Measurements from ENCODE around the gene MPC1L. TPM values are rescaled to one million over a fixed set of nuclear protein-coding genes. Genes with fewer than 3 reads are reported as not detected.

The MPC1L gene
- total RNA-seq, 1 experiment from 2014 or later = not detected

GRCh38 chrX:40607381-40607780 lies 15.8 kb upstream of the MPC1L start:
- Histone ChIP-seq H3K36me3 (no peaks in the 10 kb centered on the region), H3K4me3 (no peak overlapping the region), H3K27me3 (no peaks in the 10 kb centered on the region), H3K4me1 (no peaks in the 10 kb centered on the region), H3K9me3 (replicated peaks) (no peaks in the 10 kb centered on the region), H3K27ac (no peak overlapping the region)
- DNase-seq = no peak

- DNase-seq = no peak
- no peaks in the 10 kb centered on the region for H3K9me3 ChIP-seq (replicated peaks)
- no peaks in the 10 kb centered on the region for H3K36me3 ChIP-seq
- H3K4me3 ChIP-seq = no peak overlapping the region
- no peaks in the 10 kb centered on the region for H3K27me3 ChIP-seq
- no peak overlapping the region for H3K27ac ChIP-seq
- H3K4me1 ChIP-seq = no peaks in the 10 kb centered on the region
Measured at GRCh38 chrX:40612511-40612910, 10.7 kb upstream of the MPC1L start.

- Histone ChIP-seq H3K9me3 (replicated peaks) (no peaks in the 10 kb centered on the region), H3K4me1 (no peaks in the 10 kb centered on the region), H3K4me3 (no peak overlapping the region), H3K27ac (no peak overlapping the region), H3K27me3 (no peaks in the 10 kb centered on the region), H3K36me3 (no peaks in the 10 kb centered on the region)
- DNase-seq = no peak
Measured at GRCh38 chrX:40615976-40616375, 7.3 kb upstream of the MPC1L start.

GRCh38 chrX:40617566-40617965 lies 5.7 kb upstream of the MPC1L start:
- DNase-seq = no peak

GRCh38 chrX:40622479-40623138 lies 619 bp upstream of the MPC1L start:
- H3K4me3 ChIP-seq = no peak overlapping the region
- no peaks in the 10 kb centered on the region for H3K36me3 ChIP-seq
- no peak overlapping the region for H3K27ac ChIP-seq
- DNase-seq = no peak
- H3K9me3 ChIP-seq (replicated peaks) = no peaks in the 10 kb centered on the region
- H3K27me3 ChIP-seq = no peaks in the 10 kb centered on the region
- no peaks in the 10 kb centered on the region for H3K4me1 ChIP-seq

More at GRCh38 chrX:40617566-40617965, 5.7 kb upstream of the MPC1L start:
- Histone ChIP-seq H3K27me3 (no peaks in the 10 kb centered on the region), H3K4me3 (no peak overlapping the region), H3K4me1 (no peaks in the 10 kb centered on the region), H3K27ac (no peak overlapping the region), H3K9me3 (replicated peaks) (no peaks in the 10 kb centered on the region), H3K36me3 (no peaks in the 10 kb centered on the region)

GRCh38 chrX:40623665-40624064 lies 437 bp downstream of the MPC1L start:
- H3K4me3 ChIP-seq = no peak overlapping the region
- H3K27ac ChIP-seq = no peak overlapping the region
- no peaks in the 10 kb centered on the region for H3K9me3 ChIP-seq (replicated peaks)
- no peak for DNase-seq
- H3K4me1 ChIP-seq = no peaks in the 10 kb centered on the region
- no peaks in the 10 kb centered on the region for H3K27me3 ChIP-seq
- H3K36me3 ChIP-seq = no peaks in the 10 kb centered on the region

- H3K4me1 ChIP-seq = no peaks in the 10 kb centered on the region
- no peak for DNase-seq
Measured at GRCh38 chrX:40625294-40625693, 2.1 kb downstream of the MPC1L start.

GRCh38 chrX:40628506-40628905 lies 5.3 kb downstream of the MPC1L start:
- no peak overlapping the region for H3K27ac ChIP-seq
- no peaks in the 10 kb centered on the region for H3K4me1 ChIP-seq

More at GRCh38 chrX:40625294-40625693, 2.1 kb downstream of the MPC1L start:
- Histone ChIP-seq H3K4me3 (no peak overlapping the region), H3K9me3 (replicated peaks) (no peaks in the 10 kb centered on the region), H3K27me3 (no peaks in the 10 kb centered on the region), H3K27ac (no peak overlapping the region), H3K36me3 (no peaks in the 10 kb centered on the region)

GRCh38 chrX:40632199-40632598 lies 9.0 kb downstream of the MPC1L start:
- Histone ChIP-seq H3K4me3 (no peak overlapping the region), H3K9me3 (replicated peaks) (no peaks in the 10 kb centered on the region), H3K4me1 (no peaks in the 10 kb centered on the region), H3K27me3 (no peaks in the 10 kb centered on the region), H3K36me3 (no peaks in the 10 kb centered on the region; the same call in 1 of the 2 replicates), H3K27ac (no peak overlapping the region)
- DNase-seq = no peak

More at GRCh38 chrX:40628506-40628905, 5.3 kb downstream of the MPC1L start:
- Histone ChIP-seq H3K4me3 (no peak overlapping the region), H3K36me3 (no peaks in the 10 kb centered on the region), H3K9me3 (replicated peaks) (no peaks in the 10 kb centered on the region), H3K27me3 (no peaks in the 10 kb centered on the region)
- no peak for DNase-seq

GRCh38 chrX:40637687-40638086 lies 14.5 kb downstream of the MPC1L start:
- no peak overlapping the region for H3K27ac ChIP-seq

GRCh38 chrX:40644176-40644575 lies 20.9 kb downstream of the MPC1L start:
- no peak for DNase-seq
- Histone ChIP-seq H3K4me1 (peaks cover 4% of the 10 kb centered on the region; the same call in 1 of the 2 replicates), H3K9me3 (replicated peaks) (no peaks in the 10 kb centered on the region), H3K4me3 (no peak overlapping the region), H3K27ac (no peak overlapping the region), H3K36me3 (no peaks in the 10 kb centered on the region), H3K27me3 (no peaks in the 10 kb centered on the region)

More at GRCh38 chrX:40637687-40638086, 14.5 kb downstream of the MPC1L start:
- DNase-seq = no peak
- H3K4me3 ChIP-seq = no peak overlapping the region
- H3K36me3 ChIP-seq = peaks cover 2% of the 10 kb centered on the region; the same call in 1 of the 2 replicates
- no peaks in the 10 kb centered on the region for H3K27me3 ChIP-seq
- H3K9me3 ChIP-seq (replicated peaks) = no peaks in the 10 kb centered on the region
- no peaks in the 10 kb centered on the region for H3K4me1 ChIP-seq

- Histone ChIP-seq H3K4me1 (peaks cover 4% of the 10 kb centered on the region; the same call in 1 of the 2 replicates), H3K27me3 (no peaks in the 10 kb centered on the region), H3K4me3 (no peak overlapping the region), H3K9me3 (replicated peaks) (no peaks in the 10 kb centered on the region), H3K27ac (no peak overlapping the region), H3K36me3 (no peaks in the 10 kb centered on the region)
- no peak for DNase-seq
Measured at GRCh38 chrX:40644821-40645358, 21.7 kb downstream of the MPC1L start.

GRCh38 chrX:40646489-40647306 lies 23.5 kb downstream of the MPC1L start:
- Histone ChIP-seq H3K27me3 (no peaks in the 10 kb centered on the region), H3K4me3 (peak overlapping the region; percentile 71), H3K9me3 (replicated peaks) (no peaks in the 10 kb centered on the region), H3K36me3 (no peaks in the 10 kb centered on the region), H3K4me1 (peaks cover 4% of the 10 kb centered on the region; the same call in 1 of the 2 replicates), H3K27ac (peak overlapping the region; percentile 23)
- DNase-seq = peak; percentile 15 to 31

GRCh38 chrX:40647307-40648197 lies 24.3 kb downstream of the MPC1L start, which contains the start of gene CXorf38:
TSS of gene CXorf38 (minus strand) at chrX:40647561. CDS start at chrX:40647520, 41 bp downstream.
- Histone ChIP-seq H3K4me3 (peak within 1 kb of the TSS; percentile 71), H3K27me3 (no peaks in the 10 kb centered on the region), H3K27ac (peak within 1 kb of the TSS; percentile 82), H3K36me3 (no peaks in the 10 kb centered on the region), H3K9me3 (replicated peaks) (no peaks in the 10 kb centered on the region), H3K4me1 (peaks cover 4% of the 10 kb centered on the region; the same call in 1 of the 2 replicates)
- peak; percentile 84 to 87 for DNase-seq
